GM12878 (cell line): ENCODE measurements around the gene CYP27A1. TPM values are rescaled to one million over a fixed set of nuclear protein-coding genes. Genes with fewer than 3 reads are reported as not detected.

Source experiments
- ATAC-seq: fragments of 200-7000 bp; cut with Tn5 transposase; 3 replicates; pipeline ENCODE4 v1.9.1; 2020; ENCODE audit warnings: mild to moderate bottlenecking, moderate library complexity
- BruUV-seq: library from RNA; stranded (reverse); fragments of 400-500 nt; replicated peaks from 2 replicates; lab custom pipeline; 2021; lab: Mats Ljungman, UMichigan
- CTCF ChIA-PET: fragments of 300-600 bp; sonication (Branson Sonifier 250); formaldehyde crosslinking; extraction: SDS; loops from one replicate; lab custom pipeline; 2021; ENCODE audit warnings: inconsistent platforms; lab: Yijun Ruan, JAX
- POLR2A ChIA-PET: fragments of 350-600 bp; formaldehyde crosslinking; extraction: SDS; loops from one replicate; lab custom pipeline; 2021; ENCODE audit warnings: inconsistent platforms; lab: Charles Lee
- RAD21 ChIA-PET: fragments of 300-600 bp; sonication (Branson Sonifier 250); formaldehyde crosslinking; loops from one replicate; lab custom pipeline; 2023; ENCODE audit warnings: antibody characterized with exemption; ENCODE audit not compliant: unreplicated experiment; lab: Charles Lee
- SMC1A ChIA-PET: fragments of 300-600 bp; sonication (Branson Sonifier 250); formaldehyde crosslinking; loops from one replicate; lab custom pipeline; 2023; ENCODE audit not compliant: unreplicated experiment, uncharacterized antibody; lab: Charles Lee
- DNase-seq: peaks from one replicate; pipeline ENCODE4 v3.0.0-alpha.2; 2011; ENCODE audit warnings: low read depth, low spot score
- FAIRE-seq: peaks from 3 replicates; lab custom pipeline; 2011; peaks lifted over from hg19 to GRCh38; lab: Jason Lieb, UNC
- H2AFZ ChIP-seq: 2 replicates; pipeline ENCODE4 v1.6.0; 2011; ENCODE audit warnings: low read depth, low read length, control low read depth; ENCODE audit not compliant: control insufficient read depth
- H3K27ac ChIP-seq: 2 replicates; pipeline ENCODE4 v1.5.1; 2011; ENCODE audit warnings: control low read depth; ENCODE audit not compliant: control insufficient read depth, insufficient read depth
- H3K27me3 ChIP-seq, 2 experiments: replicated peaks in 1 of 2; 2 replicates each; pipeline versions ENCODE4 v1.6.0 to v1.6.1; 2011; ENCODE audit warnings: low read length in 1 of 2; ENCODE audit not compliant: control insufficient read depth in 2 of 2, insufficient read depth in 2 of 2
- H3K36me3 ChIP-seq, 2 experiments: 2 replicates each; pipeline ENCODE4 v1.5.1; 2011; ENCODE audit warnings: low read length in 1 of 2; ENCODE audit not compliant: control insufficient read depth in 2 of 2, insufficient read depth in 2 of 2
- H3K4me1 ChIP-seq: 2 replicates; pipeline ENCODE4 v1.6.1; 2011; ENCODE audit warnings: mild to moderate bottlenecking, low read length, moderate library complexity, mixed read lengths; ENCODE audit not compliant: control insufficient read depth, insufficient read depth
- H3K4me2 ChIP-seq: 2 replicates; pipeline ENCODE4 v1.6.0; 2011; ENCODE audit warnings: control low read depth; ENCODE audit not compliant: control insufficient read depth, insufficient read depth
- H3K4me3 ChIP-seq: fragments of 200-600 bp; sonication (generic); 2 replicates; pipeline ENCODE4 v1.5.1; 2016
- H3K79me2 ChIP-seq: 2 replicates; pipeline ENCODE4 v1.6.0; 2011; ENCODE audit warnings: low read length; ENCODE audit not compliant: control insufficient read depth, insufficient read depth
- H3K9ac ChIP-seq: 2 replicates; pipeline ENCODE4 v1.8.0; 2011; ENCODE audit warnings: low read length, control low read depth, mixed read lengths; ENCODE audit not compliant: control insufficient read depth, insufficient read depth
- H3K9me3 ChIP-seq: replicated peaks from 3 replicates; pipeline ENCODE4 v1.5.1; 2011; ENCODE audit warnings: mild to moderate bottlenecking, low read length; ENCODE audit not compliant: control insufficient read depth, insufficient read depth
- H4K20me1 ChIP-seq: 2 replicates; pipeline ENCODE4 v1.6.0; 2011; ENCODE audit not compliant: control insufficient read depth, insufficient read depth
- CEBPB ChIP-seq, 2 experiments: fragments of 150-350 bp in 1 of 2; IDR thresholded peaks; 2 replicates each; pipeline ENCODE4 v1.6.1; 2012 to 2014; ENCODE audit warnings: low read depth in 2 of 2, low read length in 2 of 2, borderline replicate concordance in 1 of 2, inconsistent platforms in 1 of 2
- CHD4 ChIP-seq: fragments of 200-600 bp; sonication (generic); IDR thresholded peaks from 2 replicates; pipeline ENCODE4 v1.6.1; 2016; ENCODE audit warnings: mild to moderate bottlenecking
- ESRRA ChIP-seq: IDR thresholded peaks from 2 replicates; pipeline ENCODE4 v1.6.1; 2012; ENCODE audit warnings: mild to moderate bottlenecking, low read length, improper control_type of control experiment
- HCFC1 ChIP-seq: fragments of 150-350 bp; IDR thresholded peaks from 2 replicates; pipeline ENCODE4 v1.6.1; 2014; ENCODE audit warnings: low read length
- HDGF ChIP-seq: fragments of 450-650 bp; IDR thresholded peaks from 2 replicates; pipeline ENCODE4 v1.6.1; 2016; ENCODE audit warnings: antibody characterized with exemption
- MEF2A ChIP-seq: IDR thresholded peaks from 2 replicates; pipeline ENCODE4 v1.6.1; 2011; ENCODE audit warnings: low read depth, mild to moderate bottlenecking, low read length, moderate library complexity; ENCODE audit not compliant: insufficient read depth
- MXI1 ChIP-seq: fragments of 150-350 bp; IDR thresholded peaks from 2 replicates; pipeline ENCODE4 v1.6.1; 2011; ENCODE audit warnings: low read depth, mild to moderate bottlenecking, inconsistent platforms, low read length, improper control_type of control experiment
- NFIC ChIP-seq: IDR thresholded peaks from 2 replicates; pipeline ENCODE4 v1.6.1; 2012; ENCODE audit warnings: low read depth, mild to moderate bottlenecking, inconsistent platforms, low read length, moderate library complexity
- NR2C2 ChIP-seq: IDR thresholded peaks from 2 replicates; pipeline ENCODE4 v1.6.1; 2011; ENCODE audit warnings: borderline replicate concordance, low read depth; ENCODE audit not compliant: control insufficient read depth, insufficient read length
- PML ChIP-seq: IDR thresholded peaks from 2 replicates; pipeline ENCODE4 v1.6.1; 2012; ENCODE audit warnings: low read length, inconsistent platforms
- RBBP5 ChIP-seq: fragments of 200-600 bp; sonication (generic); conservative IDR thresholded peaks from 2 replicates; pipeline ENCODE4 v1.6.1; 2016
- RCOR1 ChIP-seq: conservative IDR thresholded peaks from 2 replicates; pipeline ENCODE4 v1.6.1; 2012; ENCODE audit warnings: low read depth, low read length, improper control_type of control experiment
- SP1 ChIP-seq: IDR thresholded peaks from one replicate; pipeline ENCODE4 v1.6.1; 2011; ENCODE audit warnings: low read depth, low read length
- SREBF2 ChIP-seq: IDR thresholded peaks from 2 replicates; pipeline ENCODE4 v1.6.1; 2012; ENCODE audit warnings: mild to moderate bottlenecking, low read length
- TARDBP ChIP-seq: IDR thresholded peaks from 2 replicates; pipeline ENCODE4 v1.6.1; 2016; ENCODE audit warnings: borderline replicate concordance
- ZNF207 ChIP-seq: fragments of 450-650 bp; IDR thresholded peaks from 2 replicates; pipeline ENCODE4 v1.6.1; 2014; ENCODE audit warnings: antibody characterized with exemption, mild to moderate bottlenecking, borderline replicate concordance
- WGBS: methylation state at CpG from one replicate; pipeline ENCODE4 v1.1.6; 2016; ENCODE audit warnings: low lambda C conversion rate; ENCODE audit not compliant: insufficient replicate concordance, insufficient coverage; ENCODE audit errors: missing lambda C conversion rate; 5-methylcytosine and 5-hydroxymethylcytosine counted together
- in situ Hi-C: fragments of 300-500 bp; cut with MboI; formaldehyde crosslinking; loops from 9 replicates; pipeline ENCODE4 v1.14.3; 2018; ENCODE audit warnings: mixed read lengths
- intact Hi-C: fragments of 100-400 bp; cut with micrococcal nuclease; formaldehyde crosslinking; loops from one replicate; pipeline ENCODE4 v1.14.2; 2022; ENCODE audit not compliant: unreplicated experiment
- polyA plus RNA-seq, 11 experiments: library from polyadenylated mRNA; depleted of rRNA in 4 of 11; unstranded in 6 of 11; stranded (reverse) in 5 of 11; fragments of >200 nt; fragmentation: Nextera tagmentation in 4 of 11; fragmentation: Illumina TruSeq in 1 of 11; extraction: Ambion mirVana in 4 of 11; extraction: Trizol in 1 of 11; gene quantifications; 1 replicate in 1 of 11; 2 replicates in 10 of 11; pipeline versions ENCODE4 v1.2.1 to v1.2.3, GENCODE V29; 2011 to 2016; ENCODE audit warnings: inconsistent platforms in 2 of 11, missing spikeins in 2 of 11, low read depth in 1 of 11
- total RNA-seq, 4 experiments: library from RNA; depleted of rRNA in 3 of 4; stranded (reverse); fragments of >200 nt in 3 of 4; fragmentation: Illumina TruSeq in 1 of 4; extraction: Trizol in 1 of 4; gene quantifications; 2 replicates each; pipeline versions ENCODE4 v1.2.1 to v1.2.3, GENCODE V29; 2013 to 2021
- TF ChIP-seq, protein P1 (sequence below): IDR thresholded peaks from 2 replicates; pipeline ENCODE4 v1.6.1; 2012; ENCODE audit warnings: low read depth, low read length, improper control_type of control experiment
- TF ChIP-seq, protein P2 (sequence below): fragments of 450-650 bp; formaldehyde crosslinking; IDR thresholded peaks from 2 replicates; pipeline ENCODE4 v1.4.0; 2020; ENCODE audit warnings: mild to moderate bottlenecking, moderate library complexity
- TF ChIP-seq, protein P3 (sequence below): fragments of 450-650 bp; IDR thresholded peaks from 2 replicates; pipeline ENCODE4 v1.6.1; 2017; ENCODE audit warnings: antibody characterized with exemption, mild to moderate bottlenecking, moderate library complexity

The CYP27A1 gene
- total and polyA plus RNA-seq, 10 of the 15 experiments (the other 5 are each of a cell fraction or from before 2014, with no cell fraction given), result 0.11 to 0.72 (median 0.18) TPM; not detected in 2

DNA sequence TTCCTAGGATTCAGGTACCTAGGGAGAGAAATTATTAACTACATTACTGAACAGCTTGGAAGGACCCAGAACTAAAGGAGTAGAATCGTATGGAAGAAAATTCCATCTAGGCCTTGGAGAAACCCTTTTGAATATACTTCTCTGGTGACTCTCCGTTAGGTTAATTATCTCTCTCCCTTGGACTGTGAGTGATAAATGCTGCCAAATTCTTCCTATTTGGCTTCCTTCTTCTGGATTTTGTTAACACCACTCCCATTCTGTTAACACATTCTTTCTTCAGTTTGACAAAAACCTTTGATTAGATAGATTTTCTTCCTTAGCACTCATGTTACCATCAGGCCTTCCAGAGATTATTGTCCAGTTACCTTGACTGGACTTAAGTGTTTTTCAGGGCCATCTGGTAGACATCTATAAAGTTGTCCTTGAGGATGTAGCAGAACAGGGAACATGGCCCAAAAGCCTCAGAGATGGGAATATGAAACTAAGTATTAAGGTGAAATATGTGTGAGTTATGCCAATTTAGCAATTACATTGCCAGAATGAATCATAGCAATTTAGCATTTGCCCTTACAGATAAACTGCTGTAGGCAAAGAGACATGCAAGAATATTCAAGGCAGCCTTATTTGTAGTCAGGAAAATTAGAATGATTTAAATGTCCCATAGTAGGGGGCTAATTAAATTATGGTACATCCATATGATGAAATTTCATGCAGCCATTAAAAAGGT is 6.7 kb downstream of the CYP27A1 start:
- DNase-seq, result no peak
- no peaks in the 10 kb centered on the region for H3K79me2 ChIP-seq
- BruUV-seq, result no TSS peak
- H2AFZ ChIP-seq, result no peak overlapping the region
- in situ Hi-C loops (no loop called here), intact Hi-C loops (no loop called here)
- ChIA-PET CTCF (interaction anchor here (1.1 kb wide), 1 partner anchor 61 kb away, joined by 3 read pairs; no protein-coding TSS in a partner anchor), POLR2A (no interaction called here), SMC1A (no interaction called here), RAD21 (no interaction called here)
- H3K4me1 ChIP-seq, result no peaks in the 10 kb centered on the region
- no peak overlapping the region for H3K4me3 ChIP-seq
- H3K9me3 ChIP-seq, result no peaks in the 10 kb centered on the region
- no peak for FAIRE-seq
- H3K4me2 ChIP-seq, result no peak overlapping the region
- no peaks in the 10 kb centered on the region for H4K20me1 ChIP-seq
- no peak overlapping the region for H3K27ac ChIP-seq
- 88% methylated on average over 2 of the region's 2 CpGs for WGBS
- H3K36me3 ChIP-seq, result no peaks in the 10 kb centered on the region
- peaks cover 0 to 3% of the 10 kb centered on the region in 2 experiments; a peak in 2 of 4 replicates for H3K27me3 ChIP-seq
- no peak for ATAC-seq
- no peak overlapping the region for H3K9ac ChIP-seq
- TF ChIP-seq NR2C2, result no peak
- TF ChIP-seq HCFC1, result no peak
- TF ChIP-seq PML, result no peak
- no peak for TF ChIP-seq CHD4
- TF ChIP-seq, protein P1, sequence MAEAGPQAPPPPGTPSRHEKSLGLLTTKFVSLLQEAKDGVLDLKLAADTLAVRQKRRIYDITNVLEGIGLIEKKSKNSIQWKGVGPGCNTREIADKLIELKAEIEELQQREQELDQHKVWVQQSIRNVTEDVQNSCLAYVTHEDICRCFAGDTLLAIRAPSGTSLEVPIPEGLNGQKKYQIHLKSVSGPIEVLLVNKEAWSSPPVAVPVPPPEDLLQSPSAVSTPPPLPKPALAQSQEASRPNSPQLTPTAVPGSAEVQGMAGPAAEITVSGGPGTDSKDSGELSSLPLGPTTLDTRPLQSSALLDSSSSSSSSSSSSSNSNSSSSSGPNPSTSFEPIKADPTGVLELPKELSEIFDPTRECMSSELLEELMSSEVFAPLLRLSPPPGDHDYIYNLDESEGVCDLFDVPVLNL, result no peak
- no peak for TF ChIP-seq RCOR1
- no peak for TF ChIP-seq ESRRA
- no peak for TF ChIP-seq MEF2A
- TF ChIP-seq, protein P2, sequence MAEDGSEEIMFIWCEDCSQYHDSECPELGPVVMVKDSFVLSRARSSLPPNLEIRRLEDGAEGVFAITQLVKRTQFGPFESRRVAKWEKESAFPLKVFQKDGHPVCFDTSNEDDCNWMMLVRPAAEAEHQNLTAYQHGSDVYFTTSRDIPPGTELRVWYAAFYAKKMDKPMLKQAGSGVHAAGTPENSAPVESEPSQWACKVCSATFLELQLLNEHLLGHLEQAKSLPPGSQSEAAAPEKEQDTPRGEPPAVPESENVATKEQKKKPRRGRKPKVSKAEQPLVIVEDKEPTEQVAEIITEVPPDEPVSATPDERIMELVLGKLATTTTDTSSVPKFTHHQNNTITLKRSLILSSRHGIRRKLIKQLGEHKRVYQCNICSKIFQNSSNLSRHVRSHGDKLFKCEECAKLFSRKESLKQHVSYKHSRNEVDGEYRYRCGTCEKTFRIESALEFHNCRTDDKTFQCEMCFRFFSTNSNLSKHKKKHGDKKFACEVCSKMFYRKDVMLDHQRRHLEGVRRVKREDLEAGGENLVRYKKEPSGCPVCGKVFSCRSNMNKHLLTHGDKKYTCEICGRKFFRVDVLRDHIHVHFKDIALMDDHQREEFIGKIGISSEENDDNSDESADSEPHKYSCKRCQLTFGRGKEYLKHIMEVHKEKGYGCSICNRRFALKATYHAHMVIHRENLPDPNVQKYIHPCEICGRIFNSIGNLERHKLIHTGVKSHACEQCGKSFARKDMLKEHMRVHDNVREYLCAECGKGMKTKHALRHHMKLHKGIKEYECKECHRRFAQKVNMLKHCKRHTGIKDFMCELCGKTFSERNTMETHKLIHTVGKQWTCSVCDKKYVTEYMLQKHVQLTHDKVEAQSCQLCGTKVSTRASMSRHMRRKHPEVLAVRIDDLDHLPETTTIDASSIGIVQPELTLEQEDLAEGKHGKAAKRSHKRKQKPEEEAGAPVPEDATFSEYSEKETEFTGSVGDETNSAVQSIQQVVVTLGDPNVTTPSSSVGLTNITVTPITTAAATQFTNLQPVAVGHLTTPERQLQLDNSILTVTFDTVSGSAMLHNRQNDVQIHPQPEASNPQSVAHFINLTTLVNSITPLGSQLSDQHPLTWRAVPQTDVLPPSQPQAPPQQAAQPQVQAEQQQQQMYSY (CRISPR knock-in tag), result no peak
- no peak for TF ChIP-seq TARDBP
- TF ChIP-seq ZNF207, result no peak
- no peak for TF ChIP-seq HDGF
- TF ChIP-seq MXI1, result no peak
- TF ChIP-seq SP1, result no peak
- TF ChIP-seq, protein P3, sequence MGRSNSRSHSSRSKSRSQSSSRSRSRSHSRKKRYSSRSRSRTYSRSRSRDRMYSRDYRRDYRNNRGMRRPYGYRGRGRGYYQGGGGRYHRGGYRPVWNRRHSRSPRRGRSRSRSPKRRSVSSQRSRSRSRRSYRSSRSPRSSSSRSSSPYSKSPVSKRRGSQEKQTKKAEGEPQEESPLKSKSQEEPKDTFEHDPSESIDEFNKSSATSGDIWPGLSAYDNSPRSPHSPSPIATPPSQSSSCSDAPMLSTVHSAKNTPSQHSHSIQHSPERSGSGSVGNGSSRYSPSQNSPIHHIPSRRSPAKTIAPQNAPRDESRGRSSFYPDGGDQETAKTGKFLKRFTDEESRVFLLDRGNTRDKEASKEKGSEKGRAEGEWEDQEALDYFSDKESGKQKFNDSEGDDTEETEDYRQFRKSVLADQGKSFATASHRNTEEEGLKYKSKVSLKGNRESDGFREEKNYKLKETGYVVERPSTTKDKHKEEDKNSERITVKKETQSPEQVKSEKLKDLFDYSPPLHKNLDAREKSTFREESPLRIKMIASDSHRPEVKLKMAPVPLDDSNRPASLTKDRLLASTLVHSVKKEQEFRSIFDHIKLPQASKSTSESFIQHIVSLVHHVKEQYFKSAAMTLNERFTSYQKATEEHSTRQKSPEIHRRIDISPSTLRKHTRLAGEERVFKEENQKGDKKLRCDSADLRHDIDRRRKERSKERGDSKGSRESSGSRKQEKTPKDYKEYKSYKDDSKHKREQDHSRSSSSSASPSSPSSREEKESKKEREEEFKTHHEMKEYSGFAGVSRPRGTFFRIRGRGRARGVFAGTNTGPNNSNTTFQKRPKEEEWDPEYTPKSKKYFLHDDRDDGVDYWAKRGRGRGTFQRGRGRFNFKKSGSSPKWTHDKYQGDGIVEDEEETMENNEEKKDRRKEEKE, result no peak
- no peak for TF ChIP-seq NFIC
- TF ChIP-seq CEBPB (IDR thresholded peaks at IDR 0.05; ENCODE audit: borderline replicate concordance in 1 of 2, low read depth in 2 of 2, low read length in 2 of 2), result no peak
- TF ChIP-seq SREBF2, result no peak
- no peak for TF ChIP-seq RBBP5
